PFSK-1 (cell line): ENCODE results near the gene DDX18.

Experiments
- FOXP2 ChIP-seq: optimal IDR thresholded peaks from 2 replicates; pipeline ENCODE3; 2011; ENCODE audit warnings: borderline replicate concordance, control low read depth, inconsistent platforms; ENCODE audit not compliant: insufficient read depth; ENCODE audit errors: extremely low read length, extremely low read depth
- POLR2AphosphoS5 ChIP-seq: IDR thresholded peaks from 2 replicates; pipeline ENCODE4 v1.6.1; 2012; ENCODE audit warnings: low read depth, mild to moderate bottlenecking, control low read depth, low read length, moderate library complexity
- SIN3A ChIP-seq: IDR thresholded peaks from 2 replicates; pipeline ENCODE4 v1.6.1; 2012; ENCODE audit warnings: mild to moderate bottlenecking, low read length, moderate library complexity, borderline replicate concordance; ENCODE audit not compliant: insufficient read depth
- TAF1 ChIP-seq: IDR thresholded peaks from 2 replicates; pipeline ENCODE4 v1.6.1; 2012; ENCODE audit warnings: low read length, control low read depth, borderline replicate concordance; ENCODE audit not compliant: insufficient read depth
- TF ChIP-seq, protein P1 (sequence below), 2 experiments: IDR thresholded peaks; 2 replicates each; pipeline versions ENCODE4 v1.6.1 to v1.8.0; 2011 to 2012; ENCODE audit warnings: low read depth in 2 of 2, low read length in 2 of 2, control low read depth in 1 of 2, inconsistent platforms in 1 of 2, mild to moderate bottlenecking in 1 of 2, moderate library complexity in 1 of 2; ENCODE audit not compliant: insufficient read depth in 1 of 2

Gene DDX18

DNA sequence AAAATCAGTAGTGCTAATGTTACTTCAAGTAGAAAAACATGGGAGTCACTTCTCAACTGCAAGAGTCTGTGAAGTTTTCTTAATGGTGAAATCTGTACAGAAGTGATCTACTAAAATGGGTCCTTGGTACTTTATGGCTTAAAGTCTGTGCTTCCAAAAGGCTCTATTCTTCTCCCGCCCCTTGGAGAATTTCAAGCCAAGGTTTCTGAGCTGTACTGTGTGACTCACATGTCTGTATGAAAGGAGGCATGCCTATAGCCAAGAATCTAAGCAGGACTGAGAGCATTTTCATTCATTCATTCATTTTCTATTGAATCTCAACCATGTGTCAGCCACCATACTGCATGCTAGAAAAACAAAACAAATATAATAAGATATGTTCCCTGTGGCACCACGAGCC lies 19.8 kb upstream of the DDX18 start:
- TF ChIP-seq FOXP2, result no peak
- no peak for TF ChIP-seq SIN3A
- TF ChIP-seq POLR2AphosphoS5, result no peak

DNA sequence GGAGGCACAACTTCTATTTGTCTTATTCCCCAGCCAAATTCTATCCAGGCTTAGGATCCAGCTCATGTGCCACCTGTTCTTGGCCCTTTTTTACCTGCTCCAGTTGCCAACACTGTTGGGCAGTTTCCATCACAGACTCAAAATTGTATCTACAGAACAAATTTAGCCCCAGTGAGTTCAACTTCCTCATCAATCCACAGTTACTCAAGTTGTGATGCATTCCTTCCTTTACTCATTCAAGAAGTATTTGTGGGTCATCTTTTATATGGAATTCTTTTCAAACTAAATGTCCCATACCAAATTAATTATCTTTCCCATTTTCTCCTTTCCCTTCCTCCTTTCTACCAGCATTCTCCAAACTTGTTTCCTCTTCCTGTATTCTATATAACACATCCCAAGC lies 12.7 kb upstream of the DDX18 start:
- no peak for TF ChIP-seq FOXP2
- TF ChIP-seq, protein P1, sequence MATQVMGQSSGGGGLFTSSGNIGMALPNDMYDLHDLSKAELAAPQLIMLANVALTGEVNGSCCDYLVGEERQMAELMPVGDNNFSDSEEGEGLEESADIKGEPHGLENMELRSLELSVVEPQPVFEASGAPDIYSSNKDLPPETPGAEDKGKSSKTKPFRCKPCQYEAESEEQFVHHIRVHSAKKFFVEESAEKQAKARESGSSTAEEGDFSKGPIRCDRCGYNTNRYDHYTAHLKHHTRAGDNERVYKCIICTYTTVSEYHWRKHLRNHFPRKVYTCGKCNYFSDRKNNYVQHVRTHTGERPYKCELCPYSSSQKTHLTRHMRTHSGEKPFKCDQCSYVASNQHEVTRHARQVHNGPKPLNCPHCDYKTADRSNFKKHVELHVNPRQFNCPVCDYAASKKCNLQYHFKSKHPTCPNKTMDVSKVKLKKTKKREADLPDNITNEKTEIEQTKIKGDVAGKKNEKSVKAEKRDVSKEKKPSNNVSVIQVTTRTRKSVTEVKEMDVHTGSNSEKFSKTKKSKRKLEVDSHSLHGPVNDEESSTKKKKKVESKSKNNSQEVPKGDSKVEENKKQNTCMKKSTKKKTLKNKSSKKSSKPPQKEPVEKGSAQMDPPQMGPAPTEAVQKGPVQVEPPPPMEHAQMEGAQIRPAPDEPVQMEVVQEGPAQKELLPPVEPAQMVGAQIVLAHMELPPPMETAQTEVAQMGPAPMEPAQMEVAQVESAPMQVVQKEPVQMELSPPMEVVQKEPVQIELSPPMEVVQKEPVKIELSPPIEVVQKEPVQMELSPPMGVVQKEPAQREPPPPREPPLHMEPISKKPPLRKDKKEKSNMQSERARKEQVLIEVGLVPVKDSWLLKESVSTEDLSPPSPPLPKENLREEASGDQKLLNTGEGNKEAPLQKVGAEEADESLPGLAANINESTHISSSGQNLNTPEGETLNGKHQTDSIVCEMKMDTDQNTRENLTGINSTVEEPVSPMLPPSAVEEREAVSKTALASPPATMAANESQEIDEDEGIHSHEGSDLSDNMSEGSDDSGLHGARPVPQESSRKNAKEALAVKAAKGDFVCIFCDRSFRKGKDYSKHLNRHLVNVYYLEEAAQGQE (IDR thresholded peaks at IDR 0.05; ENCODE audit: insufficient read depth in 1 of 2, low read depth in 2 of 2, low read length in 2 of 2), result no peak
- TF ChIP-seq SIN3A, result no peak
- no peak for TF ChIP-seq TAF1
- TF ChIP-seq POLR2AphosphoS5, result no peak

DNA sequence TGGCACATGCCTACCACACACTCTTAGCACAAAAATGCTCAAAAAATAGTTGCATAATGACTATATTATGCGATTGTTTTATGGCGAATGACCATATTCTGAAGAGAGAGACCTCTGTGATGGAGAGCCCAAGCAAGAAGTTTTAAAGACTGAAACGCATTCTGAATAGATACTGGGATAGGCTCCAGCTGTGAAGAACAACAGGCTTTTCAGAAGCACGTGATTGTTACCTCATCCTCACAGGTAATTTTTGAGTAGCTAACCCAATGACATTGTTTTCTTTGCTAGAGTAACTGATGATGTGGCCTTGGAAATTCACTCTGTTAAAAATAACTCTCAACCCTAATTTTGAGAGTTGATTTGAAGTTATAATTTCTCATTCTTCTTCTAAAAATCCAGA lies 2.0 kb upstream of the DDX18 start:
- TF ChIP-seq, protein P1 (IDR thresholded peaks at IDR 0.05; ENCODE audit: insufficient read depth in 1 of 2, low read depth in 2 of 2, low read length in 2 of 2), result no peak
- no peak for TF ChIP-seq SIN3A
- no peak for TF ChIP-seq FOXP2
- no peak for TF ChIP-seq TAF1
- TF ChIP-seq POLR2AphosphoS5, result no peak

DNA sequence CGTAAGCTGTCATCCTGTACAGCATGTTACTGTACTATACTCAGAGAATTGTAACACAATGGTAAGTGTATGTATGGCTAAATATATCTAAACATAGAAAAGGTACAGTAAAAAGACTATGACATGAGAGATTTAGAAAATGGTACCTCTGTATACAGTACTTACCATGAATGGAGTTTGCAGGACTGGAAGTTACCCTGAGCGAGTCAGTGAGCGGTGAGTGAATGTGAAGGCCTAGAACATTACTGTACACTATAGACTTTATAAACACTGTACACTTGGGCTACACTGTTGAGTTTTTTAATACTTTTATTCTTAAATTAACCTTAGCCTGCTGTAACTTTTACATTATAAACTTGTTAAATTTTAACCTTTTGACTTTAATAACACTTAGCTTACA lies 1.5 kb downstream of the DDX18 start:
- TF ChIP-seq POLR2AphosphoS5, result no peak; the same call in 1 of the 2 replicates

DNA sequence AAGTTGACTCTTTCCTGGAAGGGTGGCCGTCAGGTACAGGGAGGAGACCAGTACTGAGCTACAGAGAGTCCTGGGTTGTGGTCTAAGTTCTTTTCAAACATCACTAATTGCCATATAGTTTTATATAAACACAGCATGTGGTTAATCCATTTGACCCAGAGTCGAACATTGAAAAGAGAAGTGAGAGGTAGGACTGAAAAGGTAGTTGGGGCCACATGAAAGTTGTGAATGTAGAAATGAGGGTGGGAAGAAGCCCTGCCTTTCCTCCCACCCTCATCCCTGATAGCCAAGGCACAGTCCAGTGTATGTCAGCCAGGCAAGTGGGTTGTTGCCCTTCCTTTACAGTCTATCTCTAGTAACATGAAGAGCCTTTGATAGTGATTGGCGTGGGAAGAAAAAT lies 4.4 kb downstream of the DDX18 start:
- TF ChIP-seq SIN3A (no peak), TAF1 (no peak), POLR2AphosphoS5 (no peak), FOXP2 (no peak)
- TF ChIP-seq, protein P1 (IDR thresholded peaks at IDR 0.05; ENCODE audit: insufficient read depth in 1 of 2, low read depth in 2 of 2, low read length in 2 of 2), result no peak

DNA sequence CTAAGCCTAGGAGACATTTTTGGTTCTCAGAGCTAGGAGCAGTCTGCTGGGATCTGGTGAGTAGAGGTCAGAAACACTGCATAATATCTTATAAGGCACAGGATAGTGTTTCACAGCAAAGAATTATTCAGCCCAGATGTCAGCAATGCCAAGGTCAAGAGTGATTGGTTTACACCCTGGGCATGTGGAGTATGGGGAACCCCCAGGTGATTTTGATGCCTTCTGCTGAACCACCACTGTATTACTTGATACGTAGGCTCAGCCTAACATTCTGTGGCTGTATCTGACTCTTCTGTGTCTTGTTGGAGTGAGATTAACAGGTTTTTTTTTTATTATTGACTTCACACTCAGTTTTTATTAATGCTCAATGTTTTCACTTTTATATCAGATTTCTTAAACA lies 6.0 kb downstream of the DDX18 start:
- TF ChIP-seq SIN3A (no peak), FOXP2 (no peak), POLR2AphosphoS5 (no peak), TAF1 (no peak)
- TF ChIP-seq, protein P1 (IDR thresholded peaks at IDR 0.05; ENCODE audit: insufficient read depth in 1 of 2, low read depth in 2 of 2, low read length in 2 of 2), result no peak
